HG03378 (cell line): ENCODE results near the gene SLC39A9.
"Not testable (repeated sequence)": the region's sequence is repeated elsewhere in the genome, so short reads cannot be mapped to it uniquely, and the experiment has no call there.

ENCODE experiments used
- ATAC-seq: cut with Tn5 transposase; IDR thresholded peaks from one replicate; pipeline ENCODE4 v1.9.1; 2021; ENCODE audit warnings: mild to moderate bottlenecking, moderate library complexity; ENCODE audit not compliant: unreplicated experiment

SLC39A9 gene

GRCh38 chr14:69368381-69368780, 30.1 kb upstream of the SLC39A9 start:
- ATAC-seq = no peak

- no peak for ATAC-seq
These were observed 28.4 kb upstream of the SLC39A9 start for GRCh38 chr14:69370061-69370460.

DNA sequence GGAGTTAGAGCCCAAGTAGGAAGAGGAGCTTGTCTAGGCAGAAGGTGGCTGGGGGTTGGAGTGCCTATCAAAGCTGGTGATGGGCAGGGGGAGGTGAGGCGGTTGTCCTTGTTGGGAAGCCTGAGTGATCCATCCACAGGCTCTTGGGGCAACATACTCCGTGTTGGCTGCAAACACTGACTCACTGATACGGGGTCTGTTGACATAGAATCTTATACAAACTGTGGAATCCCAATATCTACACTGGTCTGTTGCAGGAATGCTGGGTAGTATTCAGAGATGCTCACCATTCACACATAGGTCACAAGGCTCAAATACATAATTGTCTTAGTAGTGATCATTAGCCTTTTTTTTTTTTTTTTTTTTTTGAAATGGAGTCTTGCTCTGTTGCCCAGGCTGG, 26.3 kb upstream of the SLC39A9 start:
- no peak for ATAC-seq

DNA sequence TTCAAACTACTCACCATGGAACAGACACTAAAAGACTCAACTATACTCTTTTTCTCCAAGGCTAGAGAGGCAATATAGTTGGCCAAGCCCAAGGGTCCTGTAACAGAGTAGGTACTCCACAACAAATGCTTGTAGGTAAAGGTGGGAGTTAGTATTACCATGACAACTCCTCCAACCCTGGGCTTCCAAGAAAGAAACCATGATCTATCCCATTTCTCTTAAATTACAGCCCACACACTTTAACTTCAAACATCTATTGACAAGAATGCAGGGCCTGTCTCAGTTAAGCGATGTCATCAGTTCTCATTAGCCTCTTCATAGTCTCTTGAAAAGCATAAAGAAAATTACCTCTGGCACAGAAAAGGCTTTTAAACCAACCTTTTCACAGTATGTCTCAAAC, 25.4 kb upstream of the SLC39A9 start:
- no peak for ATAC-seq

- no peak for ATAC-seq
These were observed 24.3 kb upstream of the SLC39A9 start for GRCh38 chr14:69374235-69374634.

DNA sequence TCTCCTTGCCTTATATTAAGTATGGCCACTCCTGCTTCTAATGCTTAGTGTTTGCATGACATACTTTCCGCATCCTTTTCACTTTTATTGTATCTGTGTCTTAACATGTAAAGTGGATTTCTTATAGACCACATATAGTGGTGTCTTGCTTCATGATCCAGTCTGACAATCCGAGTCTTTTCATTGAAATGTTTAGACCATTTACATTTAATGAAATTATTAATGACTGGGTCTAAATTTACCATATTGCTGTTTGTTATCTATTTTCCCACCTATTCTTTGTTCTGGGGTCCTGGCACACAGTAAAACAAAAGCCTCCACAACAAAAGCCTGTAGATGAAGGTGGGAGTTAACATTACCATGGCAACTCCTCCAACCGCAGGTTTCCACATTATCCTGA, 23.3 kb upstream of the SLC39A9 start:
- ATAC-seq = no peak

DNA sequence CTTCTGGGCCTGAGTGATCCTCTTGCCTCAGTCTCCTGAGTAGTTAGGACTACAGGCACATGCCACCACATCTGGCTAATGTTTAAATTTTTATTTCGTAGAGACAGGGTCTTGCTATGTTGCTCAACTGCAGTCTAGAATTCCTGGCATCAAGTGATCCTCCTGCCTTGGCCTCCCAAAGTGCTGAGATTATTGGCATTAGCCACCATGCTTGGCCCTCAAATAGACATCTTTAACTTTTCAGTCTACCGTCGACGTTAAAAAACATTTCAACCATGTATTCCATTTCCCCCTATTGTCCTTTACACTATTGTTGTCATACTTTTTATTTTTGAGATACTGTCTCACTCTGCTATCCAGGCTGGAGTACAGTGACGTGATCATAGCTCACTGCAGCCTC, 22.8 kb upstream of the SLC39A9 start:
- no peak for ATAC-seq

GRCh38 chr14:69376439-69376838, 22.1 kb upstream of the SLC39A9 start:
- no peak for ATAC-seq

GRCh38 chr14:69378274-69378673, 20.2 kb upstream of the SLC39A9 start:
- no peak for ATAC-seq

GRCh38 chr14:69387311-69387710, 11.2 kb upstream of the SLC39A9 start:
- ATAC-seq = no peak

GRCh38 chr14:69391400-69391799, 7.1 kb upstream of the SLC39A9 start:
- not testable (repeated sequence) for ATAC-seq

- no peak for ATAC-seq
These were observed 6.0 kb upstream of the SLC39A9 start for GRCh38 chr14:69392481-69392880.

- no peak for ATAC-seq
These were observed 2.6 kb upstream of the SLC39A9 start for GRCh38 chr14:69395929-69396328.

DNA sequence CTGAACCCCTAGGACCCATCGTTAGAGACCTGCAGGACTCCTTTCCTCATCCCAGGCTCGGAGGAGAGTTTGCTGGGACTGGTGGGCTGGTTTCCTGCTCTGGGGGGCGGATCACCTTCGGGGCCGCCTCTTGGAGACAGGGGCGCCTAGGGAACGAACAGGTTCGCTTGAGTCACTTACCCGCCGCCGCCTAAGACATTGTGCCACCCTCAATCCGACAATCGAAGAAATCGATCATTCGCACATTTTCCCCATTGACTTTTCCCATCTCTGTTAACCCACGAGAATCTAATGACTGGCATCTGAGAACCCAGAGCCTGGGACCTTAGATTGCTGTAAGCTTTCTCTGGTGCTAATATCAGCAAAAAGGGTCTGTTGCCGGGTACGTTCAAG, 322 bp downstream of the SLC39A9 start:
- no peak for ATAC-seq

DNA sequence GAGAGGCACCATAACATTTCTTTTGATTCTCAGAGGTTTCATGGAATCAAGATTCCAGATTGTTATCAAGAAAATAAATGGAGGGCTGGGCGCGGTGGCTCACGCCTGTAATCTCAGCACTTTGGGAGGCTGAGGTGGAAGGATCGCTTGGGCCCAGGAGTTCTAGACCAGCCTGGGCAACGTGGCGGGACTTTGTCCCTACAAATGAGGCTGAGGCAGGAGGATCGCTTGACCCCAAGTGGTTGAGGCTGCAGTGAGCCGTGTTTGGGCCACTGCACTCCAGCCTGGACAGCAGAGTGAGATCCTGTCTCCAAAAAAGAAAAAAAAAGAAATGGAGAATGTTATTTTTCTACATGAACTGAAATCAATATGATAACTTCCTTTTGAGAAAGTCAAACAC, 1.3 kb downstream of the SLC39A9 start:
- no peak for ATAC-seq

GRCh38 chr14:69400154-69400553, 1.7 kb downstream of the SLC39A9 start:
- ATAC-seq = no peak

GRCh38 chr14:69401841-69402240, 3.3 kb downstream of the SLC39A9 start:
- no peak for ATAC-seq

DNA sequence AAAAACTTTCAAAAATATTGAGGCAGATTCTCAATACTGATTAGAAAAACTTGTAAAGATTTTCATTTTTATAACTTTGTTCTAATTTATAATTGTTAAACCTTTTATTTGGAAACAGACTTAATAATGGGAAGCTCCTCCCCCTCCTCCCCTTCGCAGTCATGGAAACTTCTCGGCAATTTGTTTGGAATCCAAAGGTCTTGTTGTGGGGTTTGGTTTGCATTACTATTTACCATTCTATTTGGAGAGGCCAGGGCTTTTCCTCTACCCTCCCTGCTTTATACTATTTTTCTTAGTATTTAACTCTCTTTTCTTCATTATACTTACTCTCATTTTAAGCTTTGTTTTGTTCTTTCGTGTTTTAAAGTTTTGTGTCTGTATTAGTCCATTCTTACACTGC, 6.0 kb downstream of the SLC39A9 start:
- no peak for ATAC-seq

DNA sequence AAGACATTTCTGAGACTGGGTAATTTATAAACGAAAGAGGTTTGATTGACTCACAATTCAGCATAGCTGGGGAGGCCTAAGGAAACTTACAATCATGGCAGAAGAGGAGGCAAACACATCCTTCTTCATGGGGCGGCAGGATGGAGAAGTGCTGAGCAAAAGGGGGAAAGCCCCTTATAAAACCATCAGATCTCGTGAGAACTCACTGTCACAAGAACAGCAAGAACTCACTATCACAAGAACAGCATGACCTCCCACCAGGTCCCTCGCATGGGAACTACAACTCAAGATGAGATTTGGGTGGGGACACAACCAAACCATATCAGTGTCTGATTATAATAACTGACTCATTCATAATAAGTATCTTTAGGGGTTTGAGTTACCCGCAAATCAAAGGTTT, 6.4 kb downstream of the SLC39A9 start:
- no peak for ATAC-seq

- no peak for ATAC-seq
These were observed 7.3 kb downstream of the SLC39A9 start for GRCh38 chr14:69405762-69406161.

- ATAC-seq = no peak
These were observed 10.0 kb downstream of the SLC39A9 start for GRCh38 chr14:69408331-69408960.

- no peak for ATAC-seq
These were observed 15.0 kb downstream of the SLC39A9 start for GRCh38 chr14:69413483-69413882.

- not testable (repeated sequence) for ATAC-seq
These were observed 17.6 kb downstream of the SLC39A9 start for GRCh38 chr14:69416087-69416486.
